GM19025 (cell line): ENCODE data around the gene MILR1.
"Not testable (repeated sequence)": the region's sequence is repeated elsewhere in the genome, so short reads cannot be mapped to it uniquely, and the experiment has no call there.

Source experiments
- ATAC-seq: cut with Tn5 transposase; IDR thresholded peaks from one replicate; pipeline ENCODE4 v1.9.1; 2021; ENCODE audit warnings: mild to moderate bottlenecking, low read depth, moderate library complexity; ENCODE audit not compliant: unreplicated experiment

Gene MILR1

DNA sequence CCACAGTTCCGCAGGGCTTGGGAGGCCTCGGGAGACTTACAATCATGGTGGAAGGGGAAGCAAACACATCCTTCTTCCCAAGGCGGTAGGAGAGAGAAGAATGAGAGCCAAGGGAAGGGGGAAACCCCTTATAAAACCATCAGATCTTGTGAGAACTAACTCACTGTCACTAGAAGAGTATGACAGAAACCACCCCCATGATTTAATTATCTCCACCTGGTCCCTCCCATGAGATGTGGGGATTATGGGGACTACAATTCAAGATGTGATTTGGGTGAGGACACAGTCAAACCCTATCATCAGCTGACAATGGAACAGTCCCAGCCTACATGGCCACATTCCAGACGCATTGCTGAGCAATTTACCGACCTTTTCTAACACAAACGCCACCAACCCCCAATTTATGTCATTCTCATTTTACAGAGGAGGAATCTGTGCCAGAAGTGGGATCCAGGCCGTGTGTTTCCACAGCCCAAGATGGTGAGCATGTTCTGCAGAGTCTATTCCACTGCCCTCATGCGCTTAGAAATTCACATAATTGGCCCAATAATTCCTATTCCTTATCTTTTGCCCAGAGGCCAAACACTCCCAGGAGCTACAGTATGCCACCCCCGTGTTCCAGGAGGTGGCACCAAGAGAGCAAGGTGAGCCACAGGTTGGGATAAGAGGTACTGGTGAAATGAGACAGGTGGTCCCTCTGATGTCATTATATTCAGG lies 17.3 kb downstream of the MILR1 start:
- ATAC-seq: no peak

DNA sequence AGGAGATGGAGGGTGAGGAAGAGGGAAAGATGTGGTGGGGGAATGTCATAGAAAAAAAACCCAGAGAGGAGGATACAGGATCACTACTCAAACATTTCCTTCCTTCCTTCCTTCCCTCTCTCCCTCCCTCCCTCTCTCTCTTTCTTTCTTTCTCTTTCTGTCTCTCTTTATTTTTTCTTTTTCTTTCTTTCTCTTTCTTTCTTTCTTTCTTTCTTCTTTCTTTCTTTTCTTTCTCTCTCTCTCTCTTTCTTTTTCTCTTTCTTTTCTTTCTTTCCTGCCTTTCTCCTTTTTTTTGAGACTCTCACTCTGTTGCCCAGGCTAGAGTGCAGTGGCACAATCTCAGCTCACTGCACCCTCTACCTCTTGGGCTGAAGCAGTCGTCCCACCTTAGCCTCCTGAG lies 17.9 kb downstream of the MILR1 start:
- ATAC-seq: not testable (repeated sequence)

DNA sequence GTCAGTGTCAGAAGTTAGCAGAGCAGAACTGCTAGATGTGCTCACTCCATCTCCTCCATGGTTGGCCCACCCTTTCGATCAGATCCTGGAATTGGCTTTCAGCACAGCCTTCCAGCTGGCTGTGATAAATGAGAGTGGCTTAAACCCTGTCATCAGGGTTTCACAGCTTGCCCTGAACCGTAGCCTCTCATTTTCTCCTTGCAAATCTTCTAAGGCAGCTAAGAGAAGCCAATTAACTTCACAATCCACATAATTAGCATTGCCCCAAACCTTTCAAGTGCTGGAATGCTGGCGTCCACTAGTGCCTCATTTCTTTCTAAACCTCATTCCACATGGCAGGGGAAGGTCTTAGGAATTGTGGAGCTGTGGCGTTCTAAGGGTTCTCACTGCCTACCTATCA lies 21.7 kb downstream of the MILR1 start:
- no peak for ATAC-seq

DNA sequence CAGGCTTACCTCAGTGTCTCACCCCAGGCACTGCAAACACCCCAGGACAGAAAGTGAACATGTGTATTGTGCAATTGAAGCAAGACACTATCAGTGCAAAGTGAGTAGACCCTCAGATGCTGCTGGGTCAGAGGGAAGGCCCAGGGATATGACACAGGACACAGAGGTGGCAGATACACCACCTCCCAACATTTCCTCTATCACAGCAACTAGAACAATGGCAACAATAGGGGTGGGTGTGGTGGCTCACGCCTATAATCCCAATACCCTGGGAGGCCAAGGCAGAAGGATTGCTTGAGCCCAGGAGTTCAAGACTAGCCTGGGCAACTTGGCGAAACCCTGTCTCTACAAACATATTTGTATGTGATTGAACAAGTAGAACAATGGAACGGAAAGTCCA lies 22.5 kb downstream of the MILR1 start:
- no peak for ATAC-seq

DNA sequence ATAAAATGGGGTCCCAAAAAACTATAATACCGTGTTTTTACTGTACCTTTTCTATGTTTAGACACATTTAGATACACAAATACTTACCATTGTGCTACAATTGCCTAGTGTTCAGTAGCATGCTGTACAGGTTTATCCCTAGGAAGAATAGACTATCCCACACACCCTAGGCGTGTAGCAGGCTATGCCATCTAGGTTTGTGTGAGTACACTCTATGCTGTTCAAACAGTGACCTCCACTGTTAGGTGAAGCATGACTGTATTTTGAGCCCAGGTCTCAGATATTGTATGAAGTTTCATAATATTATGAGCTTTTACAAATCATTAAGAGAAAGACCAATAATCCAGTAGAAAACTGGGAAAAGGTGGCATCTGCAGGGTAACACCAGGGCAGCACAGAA lies 23.6 kb downstream of the MILR1 start:
- no peak for ATAC-seq

DNA sequence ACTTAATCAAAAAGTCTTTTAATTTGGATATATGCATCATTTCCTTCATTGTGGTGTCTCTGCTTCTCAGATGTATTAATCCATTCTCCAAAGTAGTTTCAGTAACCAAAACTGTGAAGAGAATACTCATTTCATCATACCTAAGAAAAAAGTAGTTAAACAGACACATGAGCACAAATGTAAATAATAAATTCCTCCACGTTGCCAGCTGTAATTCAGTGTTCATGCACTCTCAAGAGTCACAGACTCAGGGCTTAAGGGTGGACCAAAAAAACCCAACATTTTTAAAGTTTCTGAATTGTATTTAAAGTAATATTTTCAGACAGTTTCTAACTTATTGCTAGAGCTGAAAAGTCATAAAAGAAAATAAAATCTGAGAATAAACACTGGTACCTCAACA lies 28.9 kb downstream of the MILR1 start:
- no peak for ATAC-seq

DNA sequence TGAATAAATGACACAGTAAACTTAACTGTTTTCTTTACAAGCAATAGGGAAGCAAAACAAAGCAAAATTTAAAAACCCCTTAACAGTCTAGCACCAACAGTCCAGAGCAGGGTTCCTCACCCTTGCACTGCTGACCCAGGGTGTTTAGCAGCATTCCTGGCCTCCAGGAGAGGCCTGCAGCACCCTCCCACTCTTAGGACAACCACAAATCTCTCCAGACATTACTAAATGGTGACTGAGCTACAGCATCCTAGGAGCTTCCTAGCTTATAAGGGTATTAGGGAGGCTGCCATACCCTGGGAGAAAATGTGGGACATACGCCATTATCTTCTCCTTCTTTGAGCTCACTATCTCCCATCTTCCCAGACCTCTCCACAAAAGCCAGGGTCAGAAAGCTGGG lies 32.0 kb downstream of the MILR1 start:
- ATAC-seq: no peak

DNA sequence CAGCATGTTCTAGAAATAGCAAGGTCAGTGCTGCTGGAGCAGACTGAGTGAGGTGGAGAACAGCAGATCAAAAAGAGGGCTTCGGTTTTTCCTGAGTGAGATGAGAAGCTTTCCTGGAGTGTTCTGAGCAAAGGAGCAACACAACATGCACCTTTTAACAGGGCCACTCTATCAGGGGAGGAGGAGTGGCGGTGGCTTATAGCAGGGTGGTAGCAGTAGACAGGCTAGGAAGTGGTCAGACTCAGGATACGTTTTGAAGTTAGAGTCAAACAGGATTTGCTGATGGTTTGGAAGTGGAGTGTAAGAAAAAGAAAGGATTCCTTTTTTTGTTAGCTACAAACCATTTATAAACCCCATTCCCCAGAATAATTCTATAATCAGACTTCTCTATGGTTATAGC lies 35.5 kb downstream of the MILR1 start:
- ATAC-seq: no peak

DNA sequence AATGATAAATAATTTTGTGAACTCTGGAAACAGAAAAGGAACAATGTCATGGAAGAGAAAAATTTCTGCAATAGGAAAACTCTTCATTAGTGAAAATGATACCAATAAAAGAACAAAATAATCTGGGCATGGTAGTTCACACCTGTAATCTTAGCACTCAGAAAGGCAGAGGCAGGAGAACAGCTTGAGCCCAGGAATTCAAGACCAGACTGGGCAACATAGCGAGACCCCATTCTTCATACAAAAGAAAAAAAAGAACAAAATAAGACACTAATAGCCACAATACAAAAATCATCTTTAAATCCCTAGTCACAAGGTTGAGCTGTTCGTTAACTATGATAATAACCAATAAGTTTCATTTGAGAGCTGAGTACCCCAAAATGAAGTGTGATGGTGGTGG lies 39.4 kb downstream of the MILR1 start:
- ATAC-seq: no peak

DNA sequence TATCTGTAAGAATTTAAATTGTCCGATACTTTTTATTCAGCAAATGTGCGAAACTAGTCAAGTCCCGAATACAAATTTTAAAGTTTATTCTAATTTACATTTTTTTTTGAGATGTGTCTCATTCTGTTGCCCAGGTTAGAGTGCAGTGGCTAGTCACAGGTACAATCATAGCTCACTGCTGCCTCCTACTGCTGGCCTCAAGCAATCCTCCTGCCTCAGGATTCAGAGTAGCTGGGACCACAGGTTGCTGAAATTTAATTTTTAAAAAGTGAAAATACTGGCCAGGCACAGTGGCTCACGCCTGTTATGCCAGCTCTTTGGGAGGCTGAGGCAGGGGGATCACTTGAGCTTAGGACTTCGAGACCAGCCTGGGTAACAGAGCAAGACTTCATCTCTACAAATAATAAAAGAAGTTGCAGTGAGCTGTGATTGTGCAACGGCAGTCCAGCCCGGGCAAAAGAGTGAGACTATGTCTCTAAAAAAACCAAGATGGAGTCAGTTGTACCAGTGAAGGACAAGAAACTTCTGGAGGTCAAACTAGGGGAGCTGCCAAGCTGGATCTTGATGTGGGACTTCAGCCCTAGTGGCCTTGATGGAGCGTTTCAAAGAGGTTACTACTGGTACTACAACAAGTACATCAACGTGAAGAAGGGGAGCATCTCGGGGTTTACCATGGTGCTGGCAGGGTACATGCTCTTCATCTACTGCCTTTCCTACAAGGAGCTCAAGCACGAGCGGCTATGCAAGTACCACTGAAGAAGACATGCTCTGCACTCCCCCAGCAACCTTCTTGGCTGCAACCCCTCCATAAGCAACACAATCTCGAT lies 42.3 kb downstream of the MILR1 start:
- ATAC-seq: no peak

DNA sequence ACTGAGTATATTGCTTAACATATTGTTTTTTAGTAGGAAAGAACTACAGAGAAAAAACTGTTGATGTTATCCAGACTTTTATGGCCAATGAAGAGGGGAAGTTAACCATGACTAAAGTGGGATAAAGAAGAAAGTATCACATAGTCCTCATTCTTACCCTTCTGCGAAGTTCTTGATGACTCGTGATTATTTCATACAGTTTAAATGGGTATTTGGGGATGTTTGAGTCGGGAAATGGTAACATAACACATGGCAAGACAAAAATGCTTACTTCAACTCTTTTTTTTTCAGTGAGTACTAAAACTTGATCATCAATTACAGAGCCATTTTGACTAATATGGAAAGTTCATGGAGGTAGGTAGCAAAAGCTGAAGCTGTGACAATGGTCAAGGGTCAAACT lies 43.1 kb downstream of the MILR1 start:
- ATAC-seq: no peak

DNA sequence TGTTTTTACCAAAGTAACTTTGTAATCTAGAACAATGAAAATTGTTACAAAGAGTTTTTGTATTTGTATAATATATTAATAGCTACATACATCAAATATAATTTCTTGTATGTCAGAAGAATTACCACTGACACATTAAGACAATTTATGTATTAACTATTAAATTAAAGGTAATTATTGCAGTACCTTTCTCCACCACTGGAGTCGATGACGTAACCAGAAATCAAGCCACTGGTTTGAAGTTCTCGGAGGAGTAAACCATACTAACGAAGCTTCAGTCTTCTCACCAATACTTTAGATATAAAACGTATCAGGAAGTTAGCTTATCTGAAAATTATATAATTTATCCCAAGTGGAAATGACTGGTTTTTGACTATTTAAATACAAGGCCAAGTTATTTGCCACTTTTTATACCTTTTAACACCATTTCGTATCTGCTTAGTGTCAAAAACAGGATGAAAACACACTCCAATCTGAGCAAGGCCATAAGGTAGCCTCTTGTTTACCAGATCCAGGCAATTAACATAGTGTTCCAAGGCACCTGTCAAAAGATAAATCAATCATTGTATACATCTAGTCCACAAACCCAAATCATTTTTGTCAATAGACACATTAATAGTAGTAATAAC lies 43.7 kb downstream of the MILR1 start:
- no peak for ATAC-seq

DNA sequence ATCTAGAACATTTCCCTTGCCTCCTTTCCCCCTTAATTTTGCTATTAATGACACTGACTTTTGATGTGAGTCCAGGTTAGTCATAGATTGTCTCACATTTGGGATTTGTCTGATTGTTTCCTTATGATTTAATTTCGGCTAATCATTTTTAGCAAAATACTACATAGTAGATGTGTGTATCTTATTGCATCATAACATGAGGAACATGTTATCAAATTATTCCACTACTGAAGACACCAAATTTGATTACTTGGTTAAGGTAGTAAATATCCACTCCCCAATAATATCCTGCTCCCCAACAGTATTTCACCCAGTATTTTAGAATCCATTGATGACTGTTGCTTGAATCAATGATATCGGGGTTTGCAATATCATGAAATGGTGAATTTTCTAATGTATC lies 45.2 kb downstream of the MILR1 start:
- no peak for ATAC-seq

DNA sequence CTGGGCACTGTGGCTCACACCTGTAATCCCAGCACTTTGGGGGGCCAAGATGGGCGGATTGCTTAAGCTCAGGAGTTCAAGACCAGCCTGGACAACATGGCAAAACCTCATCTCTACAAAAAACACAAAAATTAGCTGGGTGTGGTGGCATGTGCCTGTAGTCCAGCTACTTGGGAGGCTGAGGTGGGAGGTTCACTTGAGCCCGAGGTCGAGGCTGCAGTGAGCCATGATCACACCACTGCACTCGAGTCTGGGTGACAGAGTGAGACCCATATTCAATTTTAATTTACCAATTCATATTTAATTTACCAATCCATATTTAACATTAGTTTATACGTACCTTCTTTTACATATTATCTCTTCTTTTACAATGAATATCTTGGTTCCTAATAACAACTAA lies 46.4 kb downstream of the MILR1 start:
- ATAC-seq: not testable (repeated sequence)

DNA sequence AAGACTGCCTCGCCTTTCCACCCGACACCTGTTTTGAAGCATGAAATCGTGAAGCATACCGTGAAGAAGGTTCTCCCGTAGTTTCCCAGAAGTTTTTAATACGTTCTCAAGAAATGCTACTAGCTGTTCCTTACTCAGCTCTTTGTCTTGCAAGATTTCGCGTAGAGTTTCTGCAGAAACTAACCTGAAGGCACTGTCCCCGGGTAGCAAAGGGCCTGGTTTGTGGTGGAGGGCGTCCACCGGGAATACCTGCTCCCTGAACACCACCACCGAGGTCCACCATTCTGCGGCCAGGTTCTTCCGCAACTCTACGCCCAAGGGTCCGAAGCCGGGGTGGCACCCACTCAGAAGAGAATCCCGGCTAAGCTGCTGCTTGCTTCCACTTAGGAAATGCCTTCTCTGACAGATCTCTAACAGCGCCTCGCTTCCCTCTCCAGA lies 47.5 kb downstream of the MILR1 start:
- no peak for ATAC-seq

DNA sequence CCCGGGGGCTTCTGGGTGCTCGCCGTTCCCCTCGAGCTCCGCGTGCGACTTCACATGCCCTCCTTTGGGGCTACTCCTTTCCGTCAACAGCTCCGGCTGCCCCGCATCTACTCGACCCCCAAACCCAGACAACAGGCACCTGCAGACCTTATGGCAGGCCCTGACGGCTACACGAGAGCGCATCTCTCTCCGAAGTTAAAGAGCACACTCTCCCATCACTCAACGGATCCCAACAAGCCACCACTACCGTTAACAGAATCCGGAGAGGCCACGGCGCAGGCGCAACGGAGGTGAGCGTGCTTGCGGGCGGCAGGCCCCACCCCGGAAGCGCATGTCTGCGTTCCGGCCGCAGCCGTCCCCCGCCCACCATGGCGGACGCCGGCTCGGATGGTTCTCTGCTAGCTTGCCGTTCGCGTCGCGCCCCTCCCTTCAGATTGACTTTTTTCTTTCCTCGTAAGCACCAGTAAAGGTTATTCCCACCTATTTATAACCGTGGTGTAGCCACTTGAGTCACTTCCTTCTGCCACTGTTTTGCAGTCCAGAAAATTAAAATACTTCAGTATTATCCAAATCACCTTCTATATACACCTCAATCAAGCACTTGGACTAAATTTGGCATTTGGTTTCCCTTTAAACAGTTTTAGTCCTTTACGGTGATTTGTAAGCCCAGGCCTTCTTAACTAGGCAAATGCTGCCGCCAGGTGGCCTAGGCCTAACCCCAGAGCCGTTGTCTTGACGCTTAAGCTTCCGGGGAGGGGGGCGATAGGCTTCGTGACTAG lies 48.1 kb downstream of the MILR1 start, which contains the start of gene POLG2:
POLG2 (minus strand) TSS at position 269 of the 779 bp plus-strand sequence; CDS start at position 183, 86 bp downstream.
- peak; percentile 73 for ATAC-seq

DNA sequence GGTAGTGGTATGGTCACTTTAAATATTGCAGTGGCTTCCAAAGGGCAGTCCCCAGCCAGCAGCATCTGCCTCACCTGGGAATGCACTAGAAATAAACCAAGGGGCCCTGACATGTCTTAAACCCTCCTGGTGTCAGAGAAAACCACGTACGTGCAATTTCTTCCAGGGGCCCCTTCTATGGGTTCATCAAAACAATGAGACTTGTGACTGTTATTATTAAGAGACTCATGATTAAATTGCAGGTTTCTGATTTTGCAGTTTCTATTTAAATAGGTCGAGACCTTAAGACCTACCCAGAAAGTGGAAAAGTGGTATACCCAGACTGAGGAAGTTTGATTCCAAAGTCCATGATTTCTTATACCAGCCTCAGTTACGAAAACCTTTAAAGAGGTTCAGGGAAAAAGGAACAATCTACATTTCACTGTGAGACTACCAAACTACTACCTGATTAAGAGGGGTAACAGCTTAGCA lies 48.7 kb downstream of the MILR1 start:
- no peak for ATAC-seq

DNA sequence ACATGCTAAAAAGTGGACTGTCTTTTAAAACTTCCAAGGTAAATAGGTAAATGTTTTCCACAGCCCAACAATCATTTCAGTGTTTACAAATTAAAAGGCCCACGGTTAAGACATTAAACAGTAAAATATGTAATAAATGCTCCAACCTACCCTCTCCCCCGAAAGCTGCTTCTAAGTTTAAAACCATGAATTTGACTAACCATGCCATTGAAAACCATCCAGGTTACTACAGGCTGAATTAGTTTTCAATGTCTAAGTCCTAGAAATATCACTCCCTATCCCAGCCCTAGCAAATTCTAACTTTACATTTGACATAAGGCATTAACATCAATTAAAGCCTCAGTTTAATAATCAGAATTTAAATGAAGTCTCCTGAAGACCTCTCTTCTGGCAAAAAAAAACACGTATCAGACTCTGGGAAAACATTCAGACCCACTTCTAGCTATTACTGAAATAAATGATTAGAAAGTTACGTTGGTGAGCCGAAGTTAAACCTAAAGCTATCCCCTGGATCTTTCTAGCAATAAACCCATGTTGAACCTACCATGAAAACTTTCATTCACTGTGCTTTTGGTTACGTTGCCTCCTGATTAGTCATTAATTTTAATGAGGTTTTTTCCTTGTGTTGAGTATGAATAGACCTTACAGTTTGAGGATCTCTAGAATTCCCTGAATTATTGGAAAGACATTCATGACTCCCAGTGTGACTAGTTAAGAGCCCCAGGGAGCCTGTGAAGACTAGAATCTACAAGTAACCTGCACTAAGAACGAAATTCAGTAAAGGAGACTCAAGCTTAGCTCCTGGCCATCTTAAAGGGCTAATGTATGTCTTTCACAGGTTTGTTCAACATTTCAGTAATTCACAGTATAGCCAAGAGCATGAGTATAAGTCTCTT lies 49.6 kb downstream of the MILR1 start:
- no peak for ATAC-seq

DNA sequence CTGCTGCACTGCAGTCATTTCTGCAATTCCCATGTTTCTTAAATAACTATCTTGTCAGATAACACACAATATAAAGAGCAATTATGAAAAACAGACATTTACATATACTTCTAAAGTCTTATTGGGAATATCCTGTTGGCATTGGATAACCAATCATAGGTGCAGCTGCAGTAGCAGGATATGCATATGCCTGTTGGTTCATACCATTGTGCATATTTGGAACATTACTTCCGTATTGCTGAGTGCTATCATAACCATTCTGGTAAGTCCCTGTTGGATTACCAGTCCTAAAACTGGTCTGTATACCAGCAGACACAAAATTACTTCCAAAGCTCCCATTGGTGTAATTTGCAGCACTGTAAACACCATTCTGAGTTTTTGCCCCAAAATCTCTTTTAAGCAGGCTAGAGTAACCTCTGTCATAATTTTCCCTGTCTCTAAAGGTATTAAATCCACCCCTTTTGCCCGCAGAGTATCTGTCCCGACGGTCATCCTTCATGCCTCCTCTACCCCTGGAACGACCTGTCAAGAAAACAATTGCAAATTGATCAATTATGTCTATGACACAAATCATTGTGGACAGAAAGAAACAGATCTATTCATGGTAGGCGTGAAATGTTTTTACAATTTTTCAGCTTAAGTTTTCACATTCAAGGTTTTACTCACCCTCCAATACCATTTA lies 51.0 kb downstream of the MILR1 start:
- ATAC-seq: no peak
